K562 (cell line): ENCODE results near the gene SCTR. TPM values are rescaled to one million over a fixed set of nuclear protein-coding genes. Genes with fewer than 3 reads are reported as not detected.

Source experiments
- ARID3B ChIP-seq: fragments of 250-450 bp; sonication (Bioruptor Pico); IDR thresholded peaks from 2 replicates; pipeline ENCODE4 v1.4.0; 2020; ENCODE audit warnings: borderline replicate concordance
- FOXK1 ChIP-seq: sonication (generic); formaldehyde crosslinking; IDR thresholded peaks from 2 replicates; pipeline ENCODE4 v1.8.0; 2022; ENCODE audit warnings: missing genetic modification reagents, mild to moderate bottlenecking, borderline replicate concordance
- IRF2 ChIP-seq: sonication (generic); formaldehyde crosslinking; IDR thresholded peaks from 2 replicates; pipeline ENCODE4 v1.8.1; 2022; ENCODE audit warnings: mild to moderate bottlenecking, missing genetic modification reagents
- NR2F6 ChIP-seq: fragments of 450-650 bp; formaldehyde crosslinking; IDR thresholded peaks from 2 replicates; pipeline ENCODE4 v1.4.0; 2020; ENCODE audit warnings: mild to moderate bottlenecking
- POLR2B ChIP-seq: fragments of 450-650 bp; IDR thresholded peaks from 2 replicates; pipeline ENCODE4 v1.6.1; 2018; ENCODE audit warnings: low read depth; ENCODE audit not compliant: partially characterized antibody
- REST ChIP-seq, 2 experiments: fragments of 450-650 bp; formaldehyde crosslinking in 1 of 2; IDR thresholded peaks; 2 replicates each; pipeline versions ENCODE4 v1.4.0 to v1.6.1; 2014 to 2020; ENCODE audit warnings: mild to moderate bottlenecking in 2 of 2, borderline replicate concordance in 1 of 2, low read depth in 1 of 2
- ZKSCAN3 ChIP-seq: fragments of 250-450 bp; sonication (Bioruptor Pico); IDR thresholded peaks from 2 replicates; pipeline ENCODE4 v1.4.0; 2020
- ZNF431 ChIP-seq: sonication (generic); formaldehyde crosslinking; IDR thresholded peaks from 2 replicates; pipeline ENCODE4 v1.8.0; 2022; ENCODE audit warnings: mild to moderate bottlenecking, missing genetic modification reagents
- ZNF75A ChIP-seq: fragments of 450-650 bp; formaldehyde crosslinking; IDR thresholded peaks from 2 replicates; pipeline ENCODE4 v1.4.0; 2020; ENCODE audit warnings: mild to moderate bottlenecking
- ZNF766 ChIP-seq: fragments of 200-800 bp; sonication (Bioruptor generic); conservative IDR thresholded peaks from 2 replicates; pipeline ENCODE4 v1.6.1; 2016; ENCODE audit warnings: missing genetic modification characterization, missing compliant biosample characterization
- polyA plus RNA-seq, 8 experiments: library from polyadenylated mRNA; depleted of rRNA in 4 of 8; stranded (reverse) in 5 of 8; unstranded in 3 of 8; fragments of >200 nt; fragmentation: Nextera tagmentation in 2 of 8; fragmentation: Illumina TruSeq in 1 of 8; extraction: Ambion mirVana in 2 of 8; extraction: Trizol in 1 of 8; gene quantifications; 2 replicates each; pipeline versions ENCODE4 v1.2.1 to v1.2.3, GENCODE V29; 2011 to 2014; ENCODE audit warnings: inconsistent platforms in 1 of 8, missing spikeins in 1 of 8
- total RNA-seq, 7 experiments: library from RNA; depleted of rRNA in 6 of 7; stranded (reverse); fragments of >200 nt in 6 of 7; fragmentation: Illumina TruSeq in 2 of 7; extraction: Trizol in 2 of 7; gene quantifications; 2 replicates each; pipeline versions ENCODE4 v1.2.1 to v1.2.3, GENCODE V29; 2011 to 2021; ENCODE audit warnings: low replicate concordance in 1 of 7
- TF ChIP-seq, protein P1 (sequence below): fragments of 450-650 bp; formaldehyde crosslinking; IDR thresholded peaks from 2 replicates; pipeline ENCODE4 v1.4.0; 2020; ENCODE audit warnings: mild to moderate bottlenecking, moderate library complexity

The SCTR gene
- total and polyA plus RNA-seq, 9 of the 15 experiments (the other 6 are each of a cell fraction or from before 2014, with no cell fraction given): not detected

GRCh38 chr2:119431155-119431975 is 92.9 kb downstream of the SCTR start, which contains the start of gene TMEM37 (continued):
- TF ChIP-seq, protein P1, sequence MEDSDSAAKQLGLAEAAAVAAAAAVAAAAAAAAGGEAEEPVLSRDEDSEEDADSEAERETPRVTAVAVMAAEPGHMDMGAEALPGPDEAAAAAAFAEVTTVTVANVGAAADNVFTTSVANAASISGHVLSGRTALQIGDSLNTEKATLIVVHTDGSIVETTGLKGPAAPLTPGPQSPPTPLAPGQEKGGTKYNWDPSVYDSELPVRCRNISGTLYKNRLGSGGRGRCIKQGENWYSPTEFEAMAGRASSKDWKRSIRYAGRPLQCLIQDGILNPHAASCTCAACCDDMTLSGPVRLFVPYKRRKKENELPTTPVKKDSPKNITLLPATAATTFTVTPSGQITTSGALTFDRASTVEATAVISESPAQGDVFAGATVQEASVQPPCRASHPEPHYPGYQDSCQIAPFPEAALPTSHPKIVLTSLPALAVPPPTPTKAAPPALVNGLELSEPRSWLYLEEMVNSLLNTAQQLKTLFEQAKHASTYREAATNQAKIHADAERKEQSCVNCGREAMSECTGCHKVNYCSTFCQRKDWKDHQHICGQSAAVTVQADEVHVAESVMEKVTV (CRISPR knock-in tag): 0 out of 2 replicates have a peak, but pooled peaks have one; percentile 29
- TF ChIP-seq ARID3B (CRISPR knock-in tag): no peak
- no peak for TF ChIP-seq ZNF431
- TF ChIP-seq NR2F6: no peak
- TF ChIP-seq FOXK1 (CRISPR knock-in tag): no peak
- peak; percentile 91 for TF ChIP-seq REST (IDR thresholded peaks at IDR 0.05; ENCODE audit: borderline replicate concordance)
- TF ChIP-seq REST (CRISPR knock-in tag; IDR thresholded peaks at IDR 0.05; ENCODE audit: low read depth): no peak
- no peak for TF ChIP-seq ZKSCAN3 (CRISPR knock-in tag)
- TF ChIP-seq ZNF766: no peak
- no peak for TF ChIP-seq ZNF75A (CRISPR knock-in tag)
- TF ChIP-seq POLR2B: peak; percentile 63
- no peak for TF ChIP-seq IRF2 (CRISPR knock-in tag)
